GM12878 (cell line): ENCODE data around the gene CRTC3. TPM values are rescaled to one million over a fixed set of nuclear protein-coding genes. Genes with fewer than 3 reads are reported as not detected.

Experiments used
- ATAC-seq: fragments of 200-7000 bp; cut with Tn5 transposase; 3 replicates; pipeline ENCODE4 v1.9.1; 2020; ENCODE audit warnings: mild to moderate bottlenecking, moderate library complexity
- BruUV-seq: library from RNA; stranded (reverse); fragments of 400-500 nt; replicated peaks from 2 replicates; lab custom pipeline; 2021; lab: Mats Ljungman, UMichigan
- CTCF ChIA-PET: fragments of 300-600 bp; sonication (Branson Sonifier 250); formaldehyde crosslinking; extraction: SDS; loops from one replicate; lab custom pipeline; 2021; ENCODE audit warnings: inconsistent platforms; lab: Yijun Ruan, JAX
- POLR2A ChIA-PET: fragments of 350-600 bp; formaldehyde crosslinking; extraction: SDS; loops from one replicate; lab custom pipeline; 2021; ENCODE audit warnings: inconsistent platforms; lab: Charles Lee
- RAD21 ChIA-PET: fragments of 300-600 bp; sonication (Branson Sonifier 250); formaldehyde crosslinking; loops from one replicate; lab custom pipeline; 2023; ENCODE audit warnings: antibody characterized with exemption; ENCODE audit not compliant: unreplicated experiment; lab: Charles Lee
- SMC1A ChIA-PET: fragments of 300-600 bp; sonication (Branson Sonifier 250); formaldehyde crosslinking; loops from one replicate; lab custom pipeline; 2023; ENCODE audit not compliant: unreplicated experiment, uncharacterized antibody; lab: Charles Lee
- DNase-seq: peaks from one replicate; pipeline ENCODE4 v3.0.0-alpha.2; 2011; ENCODE audit warnings: low read depth, low spot score
- FAIRE-seq: peaks from 3 replicates; lab custom pipeline; 2011; peaks lifted over from hg19 to GRCh38; lab: Jason Lieb, UNC
- H2AFZ ChIP-seq: 2 replicates; pipeline ENCODE4 v1.6.0; 2011; ENCODE audit warnings: low read depth, low read length, control low read depth; ENCODE audit not compliant: control insufficient read depth
- H3K27ac ChIP-seq: 2 replicates; pipeline ENCODE4 v1.5.1; 2011; ENCODE audit warnings: control low read depth; ENCODE audit not compliant: control insufficient read depth, insufficient read depth
- H3K27me3 ChIP-seq, 2 experiments: replicated peaks in 1 of 2; 2 replicates each; pipeline versions ENCODE4 v1.6.0 to v1.6.1; 2011; ENCODE audit warnings: low read length in 1 of 2; ENCODE audit not compliant: control insufficient read depth in 2 of 2, insufficient read depth in 2 of 2
- H3K36me3 ChIP-seq, 2 experiments: 2 replicates each; pipeline ENCODE4 v1.5.1; 2011; ENCODE audit warnings: low read length in 1 of 2; ENCODE audit not compliant: control insufficient read depth in 2 of 2, insufficient read depth in 2 of 2
- H3K4me1 ChIP-seq: 2 replicates; pipeline ENCODE4 v1.6.1; 2011; ENCODE audit warnings: mild to moderate bottlenecking, low read length, moderate library complexity, mixed read lengths; ENCODE audit not compliant: control insufficient read depth, insufficient read depth
- H3K4me2 ChIP-seq: 2 replicates; pipeline ENCODE4 v1.6.0; 2011; ENCODE audit warnings: control low read depth; ENCODE audit not compliant: control insufficient read depth, insufficient read depth
- H3K4me3 ChIP-seq: fragments of 200-600 bp; sonication (generic); 2 replicates; pipeline ENCODE4 v1.5.1; 2016
- H3K79me2 ChIP-seq: 2 replicates; pipeline ENCODE4 v1.6.0; 2011; ENCODE audit warnings: low read length; ENCODE audit not compliant: control insufficient read depth, insufficient read depth
- H3K9ac ChIP-seq: 2 replicates; pipeline ENCODE4 v1.8.0; 2011; ENCODE audit warnings: low read length, control low read depth, mixed read lengths; ENCODE audit not compliant: control insufficient read depth, insufficient read depth
- H3K9me3 ChIP-seq: replicated peaks from 3 replicates; pipeline ENCODE4 v1.5.1; 2011; ENCODE audit warnings: mild to moderate bottlenecking, low read length; ENCODE audit not compliant: control insufficient read depth, insufficient read depth
- H4K20me1 ChIP-seq: 2 replicates; pipeline ENCODE4 v1.6.0; 2011; ENCODE audit not compliant: control insufficient read depth, insufficient read depth
- BMI1 ChIP-seq: fragments of 450-650 bp; IDR thresholded peaks from 2 replicates; pipeline ENCODE4 v1.6.1; 2016; ENCODE audit warnings: mild to moderate bottlenecking, moderate library complexity, borderline replicate concordance
- CHD4 ChIP-seq: fragments of 200-600 bp; sonication (generic); IDR thresholded peaks from 2 replicates; pipeline ENCODE4 v1.6.1; 2016; ENCODE audit warnings: mild to moderate bottlenecking
- FOS ChIP-seq: IDR thresholded peaks from 3 replicates; pipeline ENCODE4 v1.6.1; 2011; ENCODE audit warnings: borderline replicate concordance; ENCODE audit not compliant: insufficient read length; ENCODE audit errors: extremely low read depth
- SMAD5 ChIP-seq: IDR thresholded peaks from 2 replicates; pipeline ENCODE4 v1.6.1; 2016; ENCODE audit warnings: antibody characterized with exemption, low read depth
- ZNF622 ChIP-seq: fragments of 450-650 bp; IDR thresholded peaks from 2 replicates; pipeline ENCODE4 v1.6.1; 2017; ENCODE audit warnings: mild to moderate bottlenecking, inconsistent platforms
- WGBS: methylation state at CpG from one replicate; pipeline ENCODE4 v1.1.6; 2016; ENCODE audit warnings: low lambda C conversion rate; ENCODE audit not compliant: insufficient replicate concordance, insufficient coverage; ENCODE audit errors: missing lambda C conversion rate; 5-methylcytosine and 5-hydroxymethylcytosine counted together
- in situ Hi-C: fragments of 300-500 bp; cut with MboI; formaldehyde crosslinking; loops from 9 replicates; pipeline ENCODE4 v1.14.3; 2018; ENCODE audit warnings: mixed read lengths
- intact Hi-C: fragments of 100-400 bp; cut with micrococcal nuclease; formaldehyde crosslinking; loops from one replicate; pipeline ENCODE4 v1.14.2; 2022; ENCODE audit not compliant: unreplicated experiment
- polyA plus RNA-seq, 11 experiments: library from polyadenylated mRNA; depleted of rRNA in 4 of 11; unstranded in 6 of 11; stranded (reverse) in 5 of 11; fragments of >200 nt; fragmentation: Nextera tagmentation in 4 of 11; fragmentation: Illumina TruSeq in 1 of 11; extraction: Ambion mirVana in 4 of 11; extraction: Trizol in 1 of 11; gene quantifications; 1 replicate in 1 of 11; 2 replicates in 10 of 11; pipeline versions ENCODE4 v1.2.1 to v1.2.3, GENCODE V29; 2011 to 2016; ENCODE audit warnings: inconsistent platforms in 2 of 11, missing spikeins in 2 of 11, low read depth in 1 of 11
- total RNA-seq, 4 experiments: library from RNA; depleted of rRNA in 3 of 4; stranded (reverse); fragments of >200 nt in 3 of 4; fragmentation: Illumina TruSeq in 1 of 4; extraction: Trizol in 1 of 4; gene quantifications; 2 replicates each; pipeline versions ENCODE4 v1.2.1 to v1.2.3, GENCODE V29; 2013 to 2021
- TF ChIP-seq, protein P1 (sequence below): fragments of 450-650 bp; IDR thresholded peaks from 2 replicates; pipeline ENCODE4 v1.6.1; 2016; ENCODE audit warnings: mild to moderate bottlenecking
- TF ChIP-seq, protein P2 (sequence below): fragments of 450-650 bp; formaldehyde crosslinking; IDR thresholded peaks from 2 replicates; pipeline ENCODE4 v1.4.0; 2020; ENCODE audit warnings: mild to moderate bottlenecking, moderate library complexity
- TF ChIP-seq, protein P3 (sequence below): fragments of 150-350 bp; IDR thresholded peaks from 2 replicates; pipeline ENCODE4 v1.6.1; 2014; ENCODE audit warnings: mild to moderate bottlenecking, low read depth, low read length
- TF ChIP-seq, protein P4 (sequence below): fragments of 450-650 bp; formaldehyde crosslinking; IDR thresholded peaks from 2 replicates; pipeline ENCODE4 v1.5.0; 2022; ENCODE audit warnings: mild to moderate bottlenecking, missing genetic modification characterization
- TF ChIP-seq, protein P5 (sequence below): IDR thresholded peaks from 2 replicates; pipeline ENCODE4 v1.6.1; 2011; ENCODE audit warnings: low read depth, mild to moderate bottlenecking, low read length, moderate library complexity, borderline replicate concordance; ENCODE audit errors: extremely low read depth

Gene CRTC3
- total and polyA plus RNA-seq, 10 of the 15 experiments (the other 5 are each of a cell fraction or from before 2014, with no cell fraction given): 3.5 to 36.9 (median 18.9) TPM

DNA sequence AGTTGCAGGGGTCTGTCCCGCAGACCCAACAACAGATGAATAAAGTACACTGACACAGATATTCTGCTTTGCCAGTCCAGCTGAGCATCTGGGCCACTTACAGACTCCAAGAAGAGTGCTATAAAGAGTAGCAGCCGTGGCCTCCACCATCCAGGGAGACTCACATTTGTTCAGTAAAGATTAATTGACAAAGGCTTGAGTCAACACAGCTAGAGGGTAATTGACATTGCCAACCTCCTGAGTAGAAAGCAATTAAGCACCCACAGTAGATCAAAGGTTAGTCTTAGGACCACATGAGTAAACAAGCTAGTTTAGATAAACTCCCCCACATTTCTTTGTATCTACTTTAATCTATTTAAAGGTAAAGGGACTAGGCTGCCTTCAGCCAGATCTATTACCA lies 16.3 kb upstream of the CRTC3 start:
- Histone ChIP-seq H3K4me3 (no peak overlapping the region), H3K9me3 (no peaks in the 10 kb centered on the region), H3K27me3 (no peaks in the 10 kb centered on the region), H3K79me2 (no peaks in the 10 kb centered on the region), H4K20me1 (no peaks in the 10 kb centered on the region), H3K4me2 (no peak overlapping the region), H3K9ac (no peak overlapping the region), H3K27ac (no peak overlapping the region), H3K36me3 (no peaks in the 10 kb centered on the region), H2AFZ (no peak overlapping the region), H3K4me1 (no peaks in the 10 kb centered on the region)
- FAIRE-seq: no peak
- ChIA-PET SMC1A (interaction anchor here (1.5 to 1.7 kb wide), 2 partner anchors 134 to 193 kb away, joined by 4 to 5 read pairs; no protein-coding TSS in a partner anchor), CTCF (interaction anchor here (0.7 to 3.0 kb wide), 6 partner anchors 9 to 193 kb away, joined by 3 to 8 read pairs (median 3); no protein-coding TSS in a partner anchor), RAD21 (no interaction called here), POLR2A (interaction anchor here (1.3 kb wide), 1 partner anchor 11 kb away, joined by 4 read pairs; no protein-coding TSS in a partner anchor)
- WGBS: 93% methylated on average over 2 of the region's 2 CpGs
- intact Hi-C loops (no loop called here), in situ Hi-C loops (no loop called here)
- BruUV-seq: no TSS peak
- DNase-seq: no peak
- ATAC-seq: no peak
- TF ChIP-seq FOS (no peak), BMI1 (no peak), CHD4 (no peak), SMAD5 (no peak), ZNF622 (no peak)
- TF ChIP-seq, protein P1, sequence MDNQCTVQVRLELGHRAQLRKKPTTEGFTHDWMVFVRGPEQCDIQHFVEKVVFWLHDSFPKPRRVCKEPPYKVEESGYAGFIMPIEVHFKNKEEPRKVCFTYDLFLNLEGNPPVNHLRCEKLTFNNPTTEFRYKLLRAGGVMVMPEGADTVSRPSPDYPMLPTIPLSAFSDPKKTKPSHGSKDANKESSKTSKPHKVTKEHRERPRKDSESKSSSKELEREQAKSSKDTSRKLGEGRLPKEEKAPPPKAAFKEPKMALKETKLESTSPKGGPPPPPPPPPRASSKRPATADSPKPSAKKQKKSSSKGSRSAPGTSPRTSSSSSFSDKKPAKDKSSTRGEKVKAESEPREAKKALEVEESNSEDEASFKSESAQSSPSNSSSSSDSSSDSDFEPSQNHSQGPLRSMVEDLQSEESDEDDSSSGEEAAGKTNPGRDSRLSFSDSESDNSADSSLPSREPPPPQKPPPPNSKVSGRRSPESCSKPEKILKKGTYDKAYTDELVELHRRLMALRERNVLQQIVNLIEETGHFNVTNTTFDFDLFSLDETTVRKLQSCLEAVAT: no peak
- TF ChIP-seq, protein P2, sequence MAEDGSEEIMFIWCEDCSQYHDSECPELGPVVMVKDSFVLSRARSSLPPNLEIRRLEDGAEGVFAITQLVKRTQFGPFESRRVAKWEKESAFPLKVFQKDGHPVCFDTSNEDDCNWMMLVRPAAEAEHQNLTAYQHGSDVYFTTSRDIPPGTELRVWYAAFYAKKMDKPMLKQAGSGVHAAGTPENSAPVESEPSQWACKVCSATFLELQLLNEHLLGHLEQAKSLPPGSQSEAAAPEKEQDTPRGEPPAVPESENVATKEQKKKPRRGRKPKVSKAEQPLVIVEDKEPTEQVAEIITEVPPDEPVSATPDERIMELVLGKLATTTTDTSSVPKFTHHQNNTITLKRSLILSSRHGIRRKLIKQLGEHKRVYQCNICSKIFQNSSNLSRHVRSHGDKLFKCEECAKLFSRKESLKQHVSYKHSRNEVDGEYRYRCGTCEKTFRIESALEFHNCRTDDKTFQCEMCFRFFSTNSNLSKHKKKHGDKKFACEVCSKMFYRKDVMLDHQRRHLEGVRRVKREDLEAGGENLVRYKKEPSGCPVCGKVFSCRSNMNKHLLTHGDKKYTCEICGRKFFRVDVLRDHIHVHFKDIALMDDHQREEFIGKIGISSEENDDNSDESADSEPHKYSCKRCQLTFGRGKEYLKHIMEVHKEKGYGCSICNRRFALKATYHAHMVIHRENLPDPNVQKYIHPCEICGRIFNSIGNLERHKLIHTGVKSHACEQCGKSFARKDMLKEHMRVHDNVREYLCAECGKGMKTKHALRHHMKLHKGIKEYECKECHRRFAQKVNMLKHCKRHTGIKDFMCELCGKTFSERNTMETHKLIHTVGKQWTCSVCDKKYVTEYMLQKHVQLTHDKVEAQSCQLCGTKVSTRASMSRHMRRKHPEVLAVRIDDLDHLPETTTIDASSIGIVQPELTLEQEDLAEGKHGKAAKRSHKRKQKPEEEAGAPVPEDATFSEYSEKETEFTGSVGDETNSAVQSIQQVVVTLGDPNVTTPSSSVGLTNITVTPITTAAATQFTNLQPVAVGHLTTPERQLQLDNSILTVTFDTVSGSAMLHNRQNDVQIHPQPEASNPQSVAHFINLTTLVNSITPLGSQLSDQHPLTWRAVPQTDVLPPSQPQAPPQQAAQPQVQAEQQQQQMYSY (CRISPR knock-in tag): no peak
- TF ChIP-seq, protein P3, sequence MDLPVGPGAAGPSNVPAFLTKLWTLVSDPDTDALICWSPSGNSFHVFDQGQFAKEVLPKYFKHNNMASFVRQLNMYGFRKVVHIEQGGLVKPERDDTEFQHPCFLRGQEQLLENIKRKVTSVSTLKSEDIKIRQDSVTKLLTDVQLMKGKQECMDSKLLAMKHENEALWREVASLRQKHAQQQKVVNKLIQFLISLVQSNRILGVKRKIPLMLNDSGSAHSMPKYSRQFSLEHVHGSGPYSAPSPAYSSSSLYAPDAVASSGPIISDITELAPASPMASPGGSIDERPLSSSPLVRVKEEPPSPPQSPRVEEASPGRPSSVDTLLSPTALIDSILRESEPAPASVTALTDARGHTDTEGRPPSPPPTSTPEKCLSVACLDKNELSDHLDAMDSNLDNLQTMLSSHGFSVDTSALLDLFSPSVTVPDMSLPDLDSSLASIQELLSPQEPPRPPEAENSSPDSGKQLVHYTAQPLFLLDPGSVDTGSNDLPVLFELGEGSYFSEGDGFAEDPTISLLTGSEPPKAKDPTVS: no peak
- TF ChIP-seq, protein P4, sequence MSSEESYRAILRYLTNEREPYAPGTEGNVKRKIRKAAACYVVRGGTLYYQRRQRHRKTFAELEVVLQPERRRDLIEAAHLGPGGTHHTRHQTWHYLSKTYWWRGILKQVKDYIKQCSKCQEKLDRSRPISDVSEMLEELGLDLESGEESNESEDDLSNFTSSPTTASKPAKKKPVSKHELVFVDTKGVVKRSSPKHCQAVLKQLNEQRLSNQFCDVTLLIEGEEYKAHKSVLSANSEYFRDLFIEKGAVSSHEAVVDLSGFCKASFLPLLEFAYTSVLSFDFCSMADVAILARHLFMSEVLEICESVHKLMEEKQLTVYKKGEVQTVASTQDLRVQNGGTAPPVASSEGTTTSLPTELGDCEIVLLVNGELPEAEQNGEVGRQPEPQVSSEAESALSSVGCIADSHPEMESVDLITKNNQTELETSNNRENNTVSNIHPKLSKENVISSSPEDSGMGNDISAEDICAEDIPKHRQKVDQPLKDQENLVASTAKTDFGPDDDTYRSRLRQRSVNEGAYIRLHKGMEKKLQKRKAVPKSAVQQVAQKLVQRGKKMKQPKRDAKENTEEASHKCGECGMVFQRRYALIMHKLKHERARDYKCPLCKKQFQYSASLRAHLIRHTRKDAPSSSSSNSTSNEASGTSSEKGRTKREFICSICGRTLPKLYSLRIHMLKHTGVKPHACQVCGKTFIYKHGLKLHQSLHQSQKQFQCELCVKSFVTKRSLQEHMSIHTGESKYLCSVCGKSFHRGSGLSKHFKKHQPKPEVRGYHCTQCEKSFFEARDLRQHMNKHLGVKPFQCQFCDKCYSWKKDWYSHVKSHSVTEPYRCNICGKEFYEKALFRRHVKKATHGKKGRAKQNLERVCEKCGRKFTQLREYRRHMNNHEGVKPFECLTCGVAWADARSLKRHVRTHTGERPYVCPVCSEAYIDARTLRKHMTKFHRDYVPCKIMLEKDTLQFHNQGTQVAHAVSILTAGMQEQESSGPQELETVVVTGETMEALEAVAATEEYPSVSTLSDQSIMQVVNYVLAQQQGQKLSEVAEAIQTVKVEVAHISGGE (CRISPR knock-in tag): no peak
- TF ChIP-seq, protein P5, sequence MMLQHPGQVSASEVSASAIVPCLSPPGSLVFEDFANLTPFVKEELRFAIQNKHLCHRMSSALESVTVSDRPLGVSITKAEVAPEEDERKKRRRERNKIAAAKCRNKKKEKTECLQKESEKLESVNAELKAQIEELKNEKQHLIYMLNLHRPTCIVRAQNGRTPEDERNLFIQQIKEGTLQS: no peak
